Keratinocyte (primary cell): ENCODE results near the gene ZBTB37.

Source experiments
- EZH2 ChIP-seq: IDR thresholded peaks from one replicate; pipeline ENCODE4 v1.6.1; 2012; ENCODE audit warnings: inconsistent platforms, mild to moderate bottlenecking, low read length, moderate library complexity
- TF ChIP-seq, protein P1 (sequence below), 3 experiments: IDR thresholded peaks in 1 of 3; conservative IDR thresholded peaks in 1 of 3; optimal IDR thresholded peaks in 1 of 3; 2 replicates in 2 of 3; 3 replicates in 1 of 3; pipeline versions ENCODE3 to v1.5.1; 2011; ENCODE audit warnings: low read length in 3 of 3, mild to moderate bottlenecking in 3 of 3, moderate library complexity in 2 of 3, control low read depth in 1 of 3, inconsistent platforms in 1 of 3; ENCODE audit not compliant: insufficient read depth in 2 of 3; ENCODE audit errors: extremely low read depth in 1 of 3

DNA sequence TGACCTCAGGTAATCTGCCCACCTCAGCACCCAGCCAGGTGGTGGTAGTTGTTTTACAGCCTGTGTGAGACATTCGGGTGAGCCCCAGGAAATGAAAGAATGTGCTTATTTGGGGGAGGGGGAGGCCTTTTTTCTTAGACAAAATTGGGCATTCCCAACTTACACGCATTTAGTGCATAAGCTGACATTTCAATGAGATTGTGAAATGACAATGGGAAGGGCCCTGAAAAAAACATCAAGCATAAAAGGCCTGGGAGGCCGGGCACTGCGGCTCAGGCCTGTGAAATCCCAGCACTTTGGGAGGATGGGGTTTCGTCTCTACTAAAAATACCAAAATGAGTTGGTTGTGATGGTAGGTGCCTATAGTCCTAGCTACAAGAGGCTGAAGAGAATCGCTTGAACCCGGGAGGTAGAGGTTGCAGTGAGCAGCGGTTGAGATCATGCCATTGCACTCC lies 5.4 kb upstream of the ZBTB37 start:
- TF ChIP-seq, protein P1, sequence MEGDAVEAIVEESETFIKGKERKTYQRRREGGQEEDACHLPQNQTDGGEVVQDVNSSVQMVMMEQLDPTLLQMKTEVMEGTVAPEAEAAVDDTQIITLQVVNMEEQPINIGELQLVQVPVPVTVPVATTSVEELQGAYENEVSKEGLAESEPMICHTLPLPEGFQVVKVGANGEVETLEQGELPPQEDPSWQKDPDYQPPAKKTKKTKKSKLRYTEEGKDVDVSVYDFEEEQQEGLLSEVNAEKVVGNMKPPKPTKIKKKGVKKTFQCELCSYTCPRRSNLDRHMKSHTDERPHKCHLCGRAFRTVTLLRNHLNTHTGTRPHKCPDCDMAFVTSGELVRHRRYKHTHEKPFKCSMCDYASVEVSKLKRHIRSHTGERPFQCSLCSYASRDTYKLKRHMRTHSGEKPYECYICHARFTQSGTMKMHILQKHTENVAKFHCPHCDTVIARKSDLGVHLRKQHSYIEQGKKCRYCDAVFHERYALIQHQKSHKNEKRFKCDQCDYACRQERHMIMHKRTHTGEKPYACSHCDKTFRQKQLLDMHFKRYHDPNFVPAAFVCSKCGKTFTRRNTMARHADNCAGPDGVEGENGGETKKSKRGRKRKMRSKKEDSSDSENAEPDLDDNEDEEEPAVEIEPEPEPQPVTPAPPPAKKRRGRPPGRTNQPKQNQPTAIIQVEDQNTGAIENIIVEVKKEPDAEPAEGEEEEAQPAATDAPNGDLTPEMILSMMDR (optimal IDR thresholded peaks at IDR 0.05 in 1 of 3, IDR thresholded peaks at IDR 0.05 in 1 of 3, conservative IDR thresholded peaks at IDR 0.05 in 1 of 3; ENCODE audit: extremely low read depth in 1 of 3, insufficient read depth in 2 of 3, low read length in 3 of 3): no peak
- TF ChIP-seq EZH2: no peak
